ENCODE results near the gene SH3D21. TPM values are rescaled to one million over a fixed set of nuclear protein-coding genes. Genes with fewer than 3 reads are reported as not detected.

The SH3D21 gene
- polyA plus RNA-seq, 3 donors: 0.56 TPM; not detected in 2

GRCh38 chr1:36365381-36365780 is 59.2 kb downstream of the SH3D21 start:
- Histone ChIP-seq H3K4me2 (replicated peaks; ENCODE audit: extremely low read depth, low read length, poor library complexity, severe bottlenecking) (peak overlapping the region; percentile 41), H3K4me3 (replicated peaks in 1 of 3; ENCODE audit: low read depth in 2 of 3, low read length in 3 of 3) (no peak overlapping the region), H4K20me1 (ENCODE audit: insufficient read depth, low read length) (peaks cover 60% of the 10 kb centered on the region), H3K4me1 (ENCODE audit: control insufficient read depth in 1 of 2, insufficient read depth in 2 of 2, low read length in 2 of 2) (peaks cover 42 to 46% of the 10 kb centered on the region in 2 donors), H3K9me3 (replicated peaks in 1 of 2; ENCODE audit: control insufficient read depth in 1 of 2, insufficient read depth in 1 of 2, low read length in 2 of 2) (no peaks in the 10 kb centered on the region), H3K27me3 (ENCODE audit: control insufficient read depth in 2 of 2, insufficient read depth in 2 of 2, low read length in 2 of 2) (no peaks in the 10 kb centered on the region), H3K27ac (ENCODE audit: low read depth in 1 of 2, low read length in 2 of 2) (peak overlapping the region; percentile 62 to 86), H3K36me3 (replicated peaks in 1 of 2; ENCODE audit: control insufficient read depth in 1 of 2, insufficient read depth in 2 of 2, low read length in 2 of 2) (peaks cover 20 to 46% of the 10 kb centered on the region in 2 donors), H2AFZ (ENCODE audit: insufficient read depth, low read depth, low read length, poor library complexity, severe bottlenecking) (no peak overlapping the region), H3K79me2 (ENCODE audit: insufficient read depth, low read length) (peaks cover 53% of the 10 kb centered on the region), H3K9ac (ENCODE audit: insufficient read depth, low read length, poor library complexity, severe bottlenecking) (no peak overlapping the region)
- DNase-seq: peak; percentile 21 to 56 (median 43)
- H3K4me3 Mint-ChIP-seq: no peak overlapping the region
- intact Hi-C loops (cut with micrococcal nuclease): no loop called here
- H3K9me3 Mint-ChIP-seq: peaks cover 0 to 1% (median 0%) of the 10 kb centered on the region in 7 donors
- H3K27me3 Mint-ChIP-seq (ENCODE audit: low read depth in 3 of 3): no peaks in the 10 kb centered on the region
- TF ChIP-seq CTCF (IDR thresholded peaks at IDR 0.05): no peak
- peaks cover 44% of the 10 kb centered on the region for H3K4me1 Mint-ChIP-seq
- H3K27ac Mint-ChIP-seq: peak overlapping the region; percentile 91 to 96 (median 93)
- peaks cover 48 to 58% of the 10 kb centered on the region in 2 donors for H3K36me3 Mint-ChIP-seq
- WGBS (ENCODE audit: insufficient coverage): 0% methylated on average over 1 of the region's 1 CpG

GRCh38 chr1:36366091-36366661 is 60.0 kb downstream of the SH3D21 start:
- Histone ChIP-seq H4K20me1 (ENCODE audit: insufficient read depth, low read length) (peaks cover 53% of the 10 kb centered on the region), H3K4me1 (ENCODE audit: control insufficient read depth in 1 of 2, insufficient read depth in 2 of 2, low read length in 2 of 2) (peaks cover 50 to 54% of the 10 kb centered on the region in 2 donors), H3K79me2 (ENCODE audit: insufficient read depth, low read length) (peaks cover 59% of the 10 kb centered on the region), H3K9me3 (replicated peaks in 1 of 2; ENCODE audit: control insufficient read depth in 1 of 2, insufficient read depth in 1 of 2, low read length in 2 of 2) (no peaks in the 10 kb centered on the region), H3K27ac (ENCODE audit: low read depth in 1 of 2, low read length in 2 of 2) (peak overlapping the region; percentile 62 to 86), H3K9ac (ENCODE audit: insufficient read depth, low read length, poor library complexity, severe bottlenecking) (no peak overlapping the region), H3K27me3 (ENCODE audit: control insufficient read depth in 2 of 2, insufficient read depth in 2 of 2, low read length in 2 of 2) (no peaks in the 10 kb centered on the region), H3K4me3 (replicated peaks in 1 of 3; ENCODE audit: low read depth in 2 of 3, low read length in 3 of 3) (peak overlapping the region in 1 of 3 experiments; percentile 51), H2AFZ (ENCODE audit: insufficient read depth, low read depth, low read length, poor library complexity, severe bottlenecking) (no peak overlapping the region), H3K4me2 (replicated peaks; ENCODE audit: extremely low read depth, low read length, poor library complexity, severe bottlenecking) (peak overlapping the region; percentile 41), H3K36me3 (replicated peaks in 1 of 2; ENCODE audit: control insufficient read depth in 1 of 2, insufficient read depth in 2 of 2, low read length in 2 of 2) (peaks cover 15 to 40% of the 10 kb centered on the region in 2 donors)
- 60% methylated on average over 12 of the region's 18 CpGs for WGBS (ENCODE audit: insufficient coverage)
- peak; percentile 78 to 83 (median 79) for DNase-seq
- Mint-ChIP-seq H3K27ac (peak overlapping the region; percentile 91 to 96 (median 93)), H3K9me3 (peaks cover 0 to 1% (median 0%) of the 10 kb centered on the region in 7 donors), H3K36me3 (peaks cover 43 to 50% of the 10 kb centered on the region in 2 donors), H3K4me1 (peaks cover 50% of the 10 kb centered on the region), H3K27me3 (ENCODE audit: low read depth in 3 of 3) (no peaks in the 10 kb centered on the region), H3K4me3 (peak overlapping the region; percentile 27 to 64)
- TF ChIP-seq CTCF (IDR thresholded peaks at IDR 0.05): no peak
- intact Hi-C loops (cut with micrococcal nuclease): no loop called here

Data from CD14-positive monocyte (primary cell).